MV-4-11 (cell line): Measurements from ENCODE around the gene ENTPD2.

Source experiments
- DNase-seq: peaks from one replicate; lab custom pipeline; 2025; lab: John Stamatoyannopoulos, UW

The ENTPD2 gene

DNA sequence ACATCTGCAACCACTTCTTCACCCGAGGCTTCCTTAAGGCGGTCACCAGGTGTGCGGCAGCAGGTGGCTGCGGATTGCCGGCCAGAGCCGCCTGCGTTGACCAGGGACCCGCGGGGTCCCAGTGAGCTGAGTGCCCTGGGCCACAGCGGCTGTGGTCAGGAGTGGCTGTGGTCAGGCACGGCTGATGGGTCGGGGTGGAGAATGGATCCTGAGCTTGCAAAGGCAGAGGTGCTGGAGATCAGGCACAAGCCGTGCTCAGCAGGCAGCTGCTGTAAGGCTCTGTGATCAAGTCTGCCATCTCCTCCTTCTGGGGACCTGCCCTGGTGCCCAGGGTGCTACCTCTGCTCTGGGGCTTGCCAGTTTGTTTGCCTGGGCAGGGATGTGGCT is 25.5 kb upstream of the ENTPD2 start:
- no peak for DNase-seq

DNA sequence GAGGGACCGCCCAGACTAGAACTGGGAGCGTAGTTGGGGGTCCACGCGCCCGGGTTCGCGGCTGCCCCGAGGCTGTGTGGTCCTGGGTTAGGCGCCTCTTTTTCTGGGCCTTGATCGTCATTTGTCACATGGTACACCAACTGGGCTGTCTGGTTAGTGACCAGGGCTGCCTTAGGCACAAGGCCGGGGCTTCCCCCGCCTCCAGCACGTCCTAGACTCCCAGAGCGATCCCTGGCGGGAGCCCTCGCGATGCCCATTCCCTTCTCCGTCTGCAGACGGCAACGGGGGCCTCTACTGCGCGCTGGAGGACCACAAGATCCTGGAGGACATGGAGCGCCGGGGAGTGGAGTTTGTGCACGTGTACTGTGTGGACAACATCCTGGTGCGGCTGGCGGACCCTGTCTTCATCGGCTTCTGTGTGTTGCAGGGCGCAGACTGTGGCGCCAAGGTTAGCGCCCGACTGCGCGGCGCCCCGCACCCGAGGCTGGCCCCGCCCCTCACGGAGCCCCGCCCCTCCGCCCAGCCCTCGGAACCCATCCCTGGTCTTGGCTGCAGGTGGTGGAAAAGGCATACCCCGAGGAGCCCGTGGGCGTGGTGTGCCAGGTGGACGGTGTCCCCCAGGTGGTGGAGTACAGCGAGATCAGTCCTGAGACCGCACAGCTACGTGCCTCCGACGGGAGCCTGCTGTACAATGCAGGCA is 25.0 kb upstream of the ENTPD2 start:
- no peak for DNase-seq

DNA sequence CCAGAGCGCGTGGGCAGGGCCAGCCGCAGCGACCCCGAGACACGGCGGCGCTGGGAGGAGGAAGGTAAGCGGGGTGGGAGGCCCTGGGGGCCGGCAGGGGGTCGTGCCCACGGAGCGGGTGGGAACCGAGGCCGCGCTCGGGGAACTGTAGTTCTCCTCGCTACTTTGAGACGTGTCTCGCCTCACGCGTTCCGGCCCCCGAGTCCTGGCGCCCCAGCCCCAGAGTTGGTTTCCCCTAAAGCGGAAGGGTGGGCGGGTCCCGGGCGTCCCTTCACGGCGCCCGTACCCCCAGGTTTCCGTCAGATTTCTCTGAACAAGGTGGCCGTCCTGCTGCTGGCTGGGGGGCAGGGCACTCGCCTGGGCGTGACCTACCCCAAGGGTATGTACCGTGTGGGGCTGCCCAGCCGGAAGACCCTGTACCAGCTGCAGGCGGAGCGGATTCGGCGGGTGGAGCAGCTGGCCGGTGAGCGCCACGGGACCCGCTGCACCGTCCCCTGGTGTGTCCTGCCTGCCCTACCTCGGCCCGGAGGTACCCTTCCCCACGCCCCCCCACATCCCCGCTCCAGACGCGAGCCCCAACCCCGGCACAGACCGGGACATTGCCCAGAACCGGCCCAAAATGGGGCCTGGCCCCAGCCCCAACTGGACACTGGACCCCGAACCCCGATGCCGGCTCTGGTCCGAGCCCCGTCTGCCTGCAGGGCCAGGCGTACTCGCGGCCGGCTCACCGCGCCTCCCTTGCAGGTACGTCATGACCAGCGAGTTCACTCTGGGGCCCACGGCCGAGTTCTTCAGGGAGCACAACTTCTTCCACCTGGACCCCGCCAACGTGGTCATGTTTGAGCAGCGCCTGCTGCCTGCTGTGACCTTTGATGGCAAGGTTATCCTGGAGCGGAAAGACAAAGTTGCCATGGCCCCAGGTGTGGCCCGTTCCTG is 24.2 kb upstream of the ENTPD2 start:
- no peak for DNase-seq

DNA sequence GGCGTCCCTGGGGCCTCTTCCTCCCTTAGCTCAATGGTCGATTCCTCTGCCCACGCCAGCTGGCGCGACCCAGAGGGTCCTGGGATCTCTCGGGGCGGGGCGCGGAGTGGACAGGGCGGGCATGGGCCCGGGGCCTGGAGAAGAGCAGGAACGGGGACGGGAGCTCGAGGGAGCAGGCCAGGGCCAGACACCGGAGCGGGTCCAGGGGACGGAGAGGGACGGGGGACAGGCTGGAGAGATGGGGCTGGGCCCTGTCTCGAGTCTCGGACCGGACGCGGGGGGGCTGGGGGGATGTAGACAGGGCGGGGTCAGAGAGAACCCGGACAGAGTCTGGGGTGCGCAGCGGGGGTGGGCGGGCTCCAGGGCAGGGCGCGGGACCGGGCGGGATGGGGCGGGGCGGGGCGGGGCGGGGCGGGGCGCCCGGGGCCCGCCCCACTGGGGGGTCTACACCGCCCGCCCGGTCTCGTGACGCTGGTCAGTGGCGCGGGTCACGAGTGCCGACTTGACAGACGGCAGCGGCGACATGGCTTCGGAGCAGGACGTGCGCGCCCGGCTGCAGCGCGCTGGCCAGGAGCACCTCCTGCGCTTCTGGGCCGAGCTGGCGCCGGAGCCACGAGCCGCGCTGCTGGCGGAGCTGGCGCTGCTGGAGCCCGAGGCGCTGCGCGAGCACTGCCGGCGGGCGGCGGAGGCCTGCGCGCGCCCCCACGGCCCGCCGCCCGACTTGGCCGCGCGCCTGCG is 23.3 kb upstream of the ENTPD2 start, which contains the start of gene UAP1L1:
Gene UAP1L1 (plus strand): TSS at position 508 of the 738 bp plus-strand sequence. CDS start 16 bp downstream, at position 524.
- DNase-seq: peak; percentile 27

DNA sequence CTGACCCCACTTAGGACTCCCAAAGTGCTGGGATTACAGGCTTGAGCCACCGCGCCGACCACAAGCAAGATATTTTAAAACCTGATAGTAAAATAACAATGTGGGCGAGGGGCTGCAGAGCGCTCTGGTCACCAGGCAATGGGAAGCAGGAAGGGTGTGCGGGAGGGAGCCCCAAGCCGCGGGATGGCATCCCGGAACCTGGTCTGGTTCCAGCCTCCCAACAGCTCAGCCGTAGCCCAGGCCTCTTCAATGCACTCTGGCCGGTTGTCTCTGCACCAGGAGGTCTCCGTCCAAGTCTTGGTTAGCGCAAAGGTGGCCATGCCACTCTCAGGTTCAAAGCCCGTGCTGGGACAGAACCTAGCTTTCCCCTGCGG is 22.8 kb upstream of the ENTPD2 start:
- no peak for DNase-seq

DNA sequence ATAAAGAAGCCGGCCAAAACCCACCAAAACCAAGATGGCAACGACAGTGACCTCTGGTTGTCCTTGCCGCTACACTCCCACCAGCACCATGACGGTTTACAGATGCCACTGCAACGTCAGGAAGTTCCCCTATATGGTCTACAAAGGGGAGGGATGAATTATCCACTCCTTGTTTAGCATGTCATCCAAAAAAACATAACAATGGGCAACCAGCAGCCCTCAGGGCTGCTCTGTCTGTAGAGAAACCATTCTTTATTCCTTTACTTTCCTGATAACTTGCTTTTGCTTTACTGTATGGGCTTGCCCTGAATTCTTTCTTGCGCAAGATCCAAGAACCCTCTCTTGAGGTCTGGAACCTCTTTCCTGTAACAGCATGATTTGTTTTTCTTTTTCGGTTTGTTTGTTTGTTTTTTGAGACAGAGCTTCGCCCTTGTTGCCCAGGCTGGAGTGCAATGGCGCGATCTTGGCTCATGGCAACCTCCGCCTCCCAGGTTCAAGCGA is 21.5 kb upstream of the ENTPD2 start:
- DNase-seq: peak; percentile 32

DNA sequence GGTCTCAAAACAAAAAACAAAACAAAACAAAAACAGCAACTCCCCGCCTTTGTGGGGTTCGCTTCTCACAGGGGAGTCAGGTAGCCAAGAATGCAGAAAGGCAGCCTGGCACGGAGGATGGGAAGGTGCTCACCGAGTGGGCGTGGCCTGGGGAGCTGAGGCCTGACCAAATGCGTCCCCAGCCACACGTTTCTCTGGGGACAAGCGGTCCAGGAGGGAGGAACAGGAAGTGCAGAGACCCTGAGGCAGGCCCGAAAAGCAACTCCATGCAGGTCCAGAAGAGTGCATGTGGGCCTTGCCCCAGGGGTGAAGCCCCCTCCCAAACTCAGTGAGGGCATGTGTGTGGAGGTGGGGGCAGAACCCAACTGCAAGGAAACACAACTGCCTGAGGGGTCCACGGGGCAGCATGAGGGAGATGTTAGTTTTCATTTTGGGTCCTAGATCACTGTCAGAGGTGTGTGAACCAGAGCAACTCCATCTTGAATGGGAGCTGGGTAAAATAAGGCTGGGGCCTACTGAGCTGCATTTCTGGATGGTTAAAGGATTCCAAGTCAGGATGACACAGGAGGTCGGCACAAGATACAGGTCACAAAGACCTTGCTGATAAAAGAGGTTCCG is 20.9 kb upstream of the ENTPD2 start:
- DNase-seq: no peak

DNA sequence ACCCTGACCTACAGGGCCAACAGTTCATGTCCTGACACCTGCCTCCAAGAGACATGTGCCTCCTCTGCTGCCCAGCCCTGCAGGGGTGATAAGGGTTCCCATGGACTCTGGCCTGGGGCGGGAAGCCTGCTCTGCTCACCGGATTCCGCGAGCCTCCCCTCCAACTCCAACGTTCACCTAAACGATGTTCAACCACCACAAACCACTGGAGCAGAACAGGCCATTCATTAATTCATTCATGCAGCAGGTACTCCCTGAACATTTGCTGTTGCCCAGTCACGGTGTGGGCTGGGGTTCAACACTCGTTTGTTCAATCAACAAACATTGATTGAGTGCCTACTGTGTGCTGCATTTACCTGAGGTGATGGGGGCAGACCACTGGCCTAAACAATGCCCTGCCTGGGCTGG is 20.1 kb upstream of the ENTPD2 start:
- DNase-seq: no peak

DNA sequence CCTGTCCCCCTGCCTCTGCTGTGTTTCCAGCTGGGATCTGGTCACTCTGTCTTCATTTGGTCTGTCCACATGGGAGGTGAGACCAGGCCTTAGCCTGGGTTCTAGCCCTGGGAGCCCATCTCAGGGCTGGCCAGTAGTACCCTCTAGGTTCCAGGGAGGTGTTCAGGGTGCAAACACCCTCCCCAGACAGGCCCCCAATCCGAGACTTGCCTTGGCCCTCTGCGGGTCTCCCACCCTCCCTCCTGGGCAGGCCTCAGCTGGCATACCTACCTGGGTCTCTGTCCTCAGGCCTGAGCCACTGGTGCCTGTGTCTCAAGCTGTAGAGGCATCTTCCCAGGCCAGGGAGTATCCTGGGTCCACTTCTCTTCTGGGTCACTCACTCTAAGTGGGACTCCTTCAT is 17.4 kb upstream of the ENTPD2 start:
- DNase-seq: no peak

DNA sequence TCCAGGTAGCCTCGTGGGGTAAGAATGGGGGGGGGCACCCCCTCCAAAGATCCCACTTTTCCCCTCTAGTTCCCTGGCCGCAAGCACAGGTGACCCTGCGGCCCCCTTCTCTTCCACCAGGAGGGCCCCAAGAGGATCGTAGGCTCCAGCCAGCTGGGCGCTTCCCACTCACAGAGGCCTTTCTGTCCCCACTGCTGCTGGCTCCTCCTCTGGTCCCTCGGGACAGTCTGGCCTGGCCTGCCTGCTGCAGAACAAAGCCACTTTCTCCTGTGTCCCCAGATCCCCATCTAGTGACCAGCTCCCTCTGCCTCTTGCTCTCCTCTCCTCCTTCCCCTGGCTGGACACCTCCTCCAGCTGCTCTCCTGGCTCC is 17.0 kb upstream of the ENTPD2 start:
- DNase-seq: peak; percentile 12

DNA sequence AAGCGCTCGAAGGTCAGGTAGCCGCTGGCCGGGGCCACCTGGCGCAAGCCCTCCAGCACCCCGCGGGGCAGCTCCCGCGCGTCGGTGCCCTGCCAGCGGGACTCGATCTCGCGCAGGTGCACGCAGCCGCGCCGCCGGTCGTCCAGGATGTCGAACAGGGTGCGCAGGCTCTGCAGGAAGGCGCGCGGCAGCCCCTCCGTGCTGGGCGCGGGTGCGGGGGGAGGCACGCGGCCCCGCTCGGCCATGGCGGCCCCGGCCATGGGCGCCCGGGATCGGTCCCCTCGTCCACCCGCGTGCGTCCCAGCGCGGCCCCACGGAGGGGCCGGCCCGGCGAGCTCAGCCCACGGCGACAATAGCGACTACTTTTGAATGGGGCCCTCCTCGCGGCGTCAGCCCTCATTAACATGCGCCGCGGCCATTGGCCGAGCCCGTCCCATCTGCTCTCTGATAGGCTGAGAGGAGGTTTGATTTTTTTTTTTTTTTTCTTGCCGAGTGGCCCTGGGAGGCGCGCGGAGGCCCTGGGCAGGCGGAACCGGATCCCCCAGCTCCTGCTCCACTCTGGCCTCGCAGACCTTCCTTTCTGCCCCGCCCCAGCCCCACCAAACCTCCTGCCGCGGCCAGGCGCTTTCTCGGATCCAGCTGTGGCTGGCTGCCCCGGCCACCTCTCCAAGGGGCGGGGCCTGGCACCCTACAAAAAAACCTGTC is 16.5 kb upstream of the ENTPD2 start, which contains the start of gene SAPCD2:
Gene SAPCD2 (minus strand): TSS at position 357 of the 705 bp plus-strand sequence. CDS start 97 bp downstream, at position 260.
- peak; percentile 92 for DNase-seq

DNA sequence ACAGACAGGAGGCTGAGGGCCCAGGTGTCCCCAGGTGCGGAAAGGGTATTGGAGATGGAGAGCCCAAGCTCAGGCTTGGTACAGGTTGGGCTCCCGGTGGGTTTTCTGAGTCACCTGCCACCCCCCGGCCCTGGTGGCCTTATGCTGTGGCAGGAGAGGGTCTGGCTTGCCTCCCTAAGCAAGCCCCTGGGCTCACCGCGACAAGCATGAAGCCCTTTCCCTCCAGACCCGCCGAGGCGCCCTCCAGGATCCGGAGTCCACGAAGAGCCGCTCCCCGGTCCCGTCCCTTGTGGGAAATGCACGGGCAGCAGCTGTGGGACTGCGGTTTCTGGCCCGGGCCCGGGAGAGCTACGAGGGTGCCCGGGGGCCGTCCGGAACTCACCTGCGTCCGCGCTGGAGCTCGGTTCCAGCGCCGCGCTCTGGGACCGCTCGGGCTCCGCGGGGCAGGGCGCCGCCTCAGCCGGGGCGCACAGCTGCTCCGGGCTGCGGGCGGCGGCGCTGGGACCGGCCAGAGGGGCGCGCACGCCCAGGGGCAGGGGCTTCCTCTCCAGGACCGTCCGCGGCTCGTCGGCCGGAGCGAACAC is 15.7 kb upstream of the ENTPD2 start:
- DNase-seq: no peak

DNA sequence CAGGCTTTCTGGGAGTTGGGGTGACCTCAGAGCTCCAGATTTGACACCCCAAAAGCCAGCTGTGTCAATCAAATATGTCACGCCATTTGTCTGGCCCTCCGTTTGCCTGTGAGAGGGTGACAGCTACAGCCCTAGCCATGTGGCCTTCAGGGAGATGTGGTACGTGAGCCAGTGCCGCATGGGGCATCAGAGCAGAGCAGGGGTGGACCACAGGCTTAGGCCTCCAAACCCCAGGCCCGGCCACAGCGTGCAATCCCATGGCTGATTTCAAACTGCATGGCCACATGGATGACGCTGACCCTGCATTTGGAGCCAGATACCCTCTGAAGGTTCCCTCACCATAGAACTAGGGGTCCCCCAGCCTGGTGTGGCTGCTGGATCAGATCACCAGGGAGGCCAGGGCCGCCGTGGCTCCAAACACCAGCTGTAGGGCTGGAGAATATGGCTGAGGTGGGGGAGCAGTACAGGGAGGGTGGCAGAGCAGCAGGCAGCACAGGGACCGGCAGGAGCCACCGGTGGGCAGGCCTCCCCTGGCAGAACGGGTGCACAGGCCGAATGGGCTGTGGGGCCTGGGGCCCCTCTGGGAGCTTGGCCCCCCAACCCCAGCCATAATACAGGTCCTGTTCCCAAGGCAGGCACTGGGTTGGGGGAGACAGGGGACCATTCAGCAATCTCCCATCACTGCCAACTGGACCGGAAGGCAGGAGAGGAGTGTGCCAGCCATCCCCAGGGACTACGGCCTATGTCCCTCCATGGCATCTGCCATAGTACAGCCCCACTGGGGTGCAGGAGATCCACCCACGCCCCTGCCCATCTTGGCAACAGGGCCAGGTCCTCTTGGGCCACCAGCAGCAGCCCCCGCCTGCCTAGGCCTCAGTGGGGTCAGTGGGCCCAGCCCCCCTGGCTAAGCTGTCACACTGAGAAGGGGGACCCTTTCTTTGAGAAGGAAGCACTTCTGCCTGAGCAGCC is 15.0 kb upstream of the ENTPD2 start:
- DNase-seq: no peak

DNA sequence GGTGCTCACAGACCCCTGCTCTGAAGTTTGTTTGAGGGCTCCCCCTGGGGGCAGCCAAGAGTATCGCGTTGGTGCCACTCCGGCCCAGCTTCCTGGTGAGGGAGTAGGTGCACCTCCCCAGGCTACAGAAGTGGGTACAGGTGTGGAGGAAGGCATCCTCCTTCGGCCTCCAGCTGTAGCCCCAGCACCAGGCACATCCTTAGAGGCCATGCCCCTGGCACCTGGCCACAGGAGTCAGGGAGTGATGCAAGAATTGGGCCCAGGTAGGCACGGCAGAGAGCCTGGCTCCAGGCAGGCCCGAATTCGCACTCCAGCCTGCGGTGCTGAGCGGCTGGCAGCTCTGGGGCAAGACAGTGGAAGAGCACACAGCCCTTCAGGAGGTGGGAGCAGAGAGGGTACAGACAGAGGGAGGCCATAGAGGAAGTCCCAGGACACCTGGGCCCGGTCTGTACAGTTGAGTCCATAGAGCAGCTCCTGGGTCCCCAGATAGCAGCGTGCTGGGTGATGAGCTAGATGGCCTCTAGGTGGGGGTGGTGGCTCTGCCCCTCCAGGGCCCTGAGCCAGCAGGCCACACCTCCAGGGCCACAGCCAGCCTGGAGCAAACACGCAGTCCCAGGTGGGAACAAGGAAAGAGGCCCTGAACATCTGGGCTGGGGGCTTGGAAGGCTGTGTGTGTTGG is 14.1 kb upstream of the ENTPD2 start:
- peak; percentile 75 for DNase-seq

DNA sequence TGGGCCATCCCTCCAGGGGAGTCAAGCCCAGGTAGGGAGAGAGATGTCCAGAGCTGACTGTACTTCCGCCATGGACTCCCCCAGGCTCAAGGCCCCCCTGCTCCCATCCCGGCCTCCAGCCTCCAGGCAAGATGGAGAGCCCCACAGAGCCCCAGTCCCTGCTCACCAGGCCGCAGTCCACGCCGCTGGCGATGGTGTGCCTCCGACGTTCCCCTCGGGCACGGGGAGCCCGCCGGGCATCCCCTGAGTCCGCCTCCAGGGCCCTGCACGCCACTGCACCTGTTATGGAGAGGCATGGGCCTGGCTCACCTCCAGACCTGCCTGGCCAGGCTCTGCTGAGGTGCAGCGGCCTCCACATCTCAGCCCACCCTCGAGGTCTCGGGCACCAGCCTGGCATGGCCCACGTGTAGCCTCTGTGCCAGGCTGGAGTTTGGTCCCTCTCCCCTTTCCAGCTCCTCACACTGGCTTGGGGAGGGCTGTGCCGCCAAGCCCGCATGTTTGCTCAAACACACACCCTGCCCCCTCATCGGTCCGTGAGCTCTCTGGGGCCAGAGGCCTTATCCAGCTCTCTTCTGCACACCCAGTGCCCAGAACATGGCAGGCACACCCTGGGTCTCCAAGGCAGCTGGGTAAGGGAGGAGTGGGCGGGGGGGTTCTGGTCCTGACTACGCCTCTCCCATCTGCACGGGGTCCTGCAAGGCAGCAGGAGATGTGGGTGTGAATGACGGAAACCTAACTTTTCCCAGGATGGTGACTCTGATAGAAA is 12.4 kb upstream of the ENTPD2 start:
- DNase-seq: no peak

DNA sequence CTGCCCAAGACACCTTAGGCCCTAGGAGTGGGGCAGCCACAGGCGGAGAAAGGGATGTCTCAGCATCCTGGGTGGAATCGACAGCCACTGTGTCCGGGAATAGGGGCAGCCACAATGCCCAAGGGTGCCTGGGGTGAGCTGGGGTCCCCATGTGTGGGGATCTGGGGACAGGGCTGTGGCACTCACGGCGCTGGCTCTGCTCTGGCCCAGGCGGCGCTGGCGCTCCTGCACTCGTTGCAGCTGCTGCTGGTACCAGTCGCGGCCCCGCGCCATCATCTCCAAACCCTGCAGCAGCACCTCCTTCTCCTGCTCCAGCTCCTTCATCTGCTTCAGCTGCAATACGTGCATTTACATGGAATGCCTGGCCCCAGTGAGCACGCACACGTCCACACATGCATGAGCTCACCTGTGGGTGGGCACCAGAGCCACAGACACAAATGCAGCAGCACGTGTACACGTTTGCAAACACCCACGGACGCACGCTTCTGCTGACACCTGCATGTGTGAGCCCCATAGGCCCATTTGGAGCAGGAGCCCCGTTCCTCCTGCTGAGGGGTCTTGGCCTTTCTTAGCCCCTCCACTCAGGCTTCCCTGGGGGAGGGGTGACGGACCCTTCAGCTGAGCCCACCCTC is 11.6 kb upstream of the ENTPD2 start:
- DNase-seq: no peak

DNA sequence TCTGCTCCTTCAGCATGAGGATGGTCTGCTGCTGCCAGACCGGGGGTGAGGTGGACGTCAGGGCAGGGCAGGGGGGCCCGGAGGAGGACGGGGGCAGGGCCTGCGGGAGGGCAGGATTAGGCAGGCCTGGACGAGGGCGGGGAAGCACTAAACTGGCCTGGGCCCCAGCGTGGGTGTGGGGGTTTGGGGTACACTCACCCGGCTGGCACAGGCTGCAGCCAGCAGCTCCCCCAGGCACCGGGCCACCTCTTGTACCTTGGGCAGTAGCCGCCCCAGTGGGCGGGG is 11.0 kb upstream of the ENTPD2 start:
- no peak for DNase-seq
